NCI-H774 (cell line): ENCODE measurements around the gene FAM81A.

Experiments used
- DNase-seq: peaks from one replicate; lab custom pipeline; 2025; lab: John Stamatoyannopoulos, UW

The FAM81A gene

DNA sequence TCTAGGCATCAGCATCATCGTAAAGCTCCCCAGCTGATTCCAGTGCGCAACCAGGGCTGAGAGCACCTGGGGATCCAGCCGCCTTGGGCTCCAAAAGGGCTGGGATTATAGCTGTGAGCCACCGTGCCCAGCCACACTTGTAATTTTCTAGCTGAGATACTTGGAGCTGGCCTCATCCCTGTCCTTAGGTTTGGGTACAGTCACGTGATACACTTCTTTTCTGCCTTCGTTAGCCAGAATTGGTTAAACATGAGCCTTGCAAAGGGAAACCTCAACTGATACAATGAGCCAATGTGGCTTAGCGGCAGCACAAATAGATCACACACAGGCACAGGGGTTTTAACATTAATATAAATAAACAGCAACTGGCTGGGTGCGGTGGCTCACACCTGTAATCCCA is 103.8 kb downstream of the FAM81A start:
- DNase-seq: no peak

DNA sequence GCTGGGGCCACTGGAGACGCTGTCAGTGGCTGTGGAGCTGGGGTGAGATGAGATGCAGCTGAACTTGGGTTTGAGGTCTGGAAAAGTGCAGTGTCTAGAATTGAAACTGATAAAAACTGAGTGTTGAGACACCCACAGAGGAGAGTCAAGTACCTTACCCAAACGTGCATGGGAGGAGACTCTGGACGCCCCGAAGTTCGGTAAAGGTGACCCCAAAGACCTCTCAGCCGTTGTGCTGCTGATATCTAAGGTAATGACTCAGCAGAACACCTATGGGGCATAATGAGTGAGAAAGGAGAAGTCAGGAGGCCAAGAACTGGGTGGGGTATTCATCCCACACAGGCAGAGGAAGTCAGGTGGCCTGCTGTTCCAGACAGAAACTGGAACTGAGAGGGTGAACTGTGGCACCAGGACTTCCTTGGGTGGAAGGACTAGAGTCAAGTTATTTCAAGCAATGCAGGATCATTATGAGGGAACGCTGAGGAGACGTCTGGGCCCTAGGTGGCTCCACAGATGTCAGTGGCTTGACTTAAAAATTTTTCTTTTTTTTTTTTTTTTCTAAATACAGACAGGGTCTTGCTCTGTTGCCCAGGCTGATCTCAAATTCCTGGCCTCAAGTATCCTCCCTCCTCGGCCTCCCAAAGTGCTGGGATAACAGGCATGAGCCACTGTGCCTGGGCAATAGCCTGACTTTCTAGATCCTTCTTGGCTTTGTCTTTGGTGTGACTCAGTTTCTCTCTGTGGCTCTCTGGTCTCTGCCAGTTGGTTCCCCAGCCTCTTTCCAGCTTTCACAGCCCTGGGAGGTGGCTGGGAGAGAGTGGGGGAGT is 105.9 kb downstream of the FAM81A start:
- DNase-seq: no peak

- no peak for DNase-seq
These were observed 107.6 kb downstream of the FAM81A start for GRCh38 chr15:59545573-59545972.

GRCh38 chr15:59548501-59549226 is 110.7 kb downstream of the FAM81A start:
- no peak for DNase-seq

DNA sequence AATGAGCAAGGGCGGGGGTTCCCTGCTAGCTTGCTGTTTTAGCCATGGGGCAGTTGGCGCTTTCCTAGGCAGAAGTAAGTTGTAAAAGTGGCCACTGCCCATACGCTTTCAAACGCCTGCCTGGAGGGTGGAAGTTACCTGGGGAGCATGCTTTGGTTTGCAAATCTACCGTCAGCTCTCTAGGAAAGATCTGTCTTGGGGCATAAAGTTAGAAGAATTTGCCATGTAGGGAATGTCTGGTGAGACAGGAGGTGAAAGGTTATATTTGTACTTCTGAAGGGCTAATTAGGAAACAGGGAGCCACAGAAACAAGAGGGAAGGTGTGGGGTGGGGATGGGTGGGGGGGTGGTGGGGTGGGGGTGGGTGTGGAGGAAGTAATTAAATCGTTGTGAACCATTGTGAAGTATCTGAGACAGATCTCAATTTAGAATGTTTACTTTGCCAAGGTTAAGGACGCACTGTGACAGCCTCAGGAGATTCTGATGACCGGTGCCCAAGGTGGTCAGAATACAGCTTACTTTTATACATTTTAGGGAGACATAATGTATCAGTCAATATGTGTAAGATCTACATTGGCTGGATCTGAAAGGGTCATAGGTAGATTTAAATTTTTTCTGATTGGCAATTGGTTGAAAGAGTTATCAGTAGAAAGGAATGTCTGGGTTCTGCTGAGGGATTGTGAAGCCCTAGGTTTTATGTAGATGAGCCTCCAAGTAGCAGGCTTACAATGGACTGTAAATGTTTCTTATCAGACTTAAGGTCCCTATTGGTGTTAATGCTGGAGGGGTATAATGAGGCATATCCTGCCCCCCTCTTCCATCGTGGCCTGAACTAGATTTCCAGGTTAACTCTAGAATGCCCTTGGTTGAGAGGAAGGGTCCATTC is 111.6 kb downstream of the FAM81A start:
- no peak for DNase-seq

DNA sequence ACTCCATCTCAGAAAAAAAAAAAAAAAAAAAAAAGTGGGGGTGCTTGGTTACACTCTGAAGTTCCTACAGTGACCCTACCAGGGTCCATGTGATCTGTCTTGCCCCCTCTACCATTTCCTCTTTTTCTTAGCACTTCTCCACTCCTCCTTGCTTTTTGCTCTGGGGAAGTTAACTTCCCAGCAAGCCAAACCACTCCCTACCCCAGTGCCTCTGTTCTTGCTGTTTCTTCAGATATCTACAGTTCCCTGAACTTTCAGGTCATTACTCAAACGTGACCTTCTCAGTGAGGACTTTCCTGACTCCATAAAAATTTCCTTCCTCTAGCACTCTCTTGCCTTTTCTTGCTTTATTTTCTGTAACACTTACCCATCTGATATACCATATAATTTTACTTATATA is 112.5 kb downstream of the FAM81A start:
- no peak for DNase-seq

DNA sequence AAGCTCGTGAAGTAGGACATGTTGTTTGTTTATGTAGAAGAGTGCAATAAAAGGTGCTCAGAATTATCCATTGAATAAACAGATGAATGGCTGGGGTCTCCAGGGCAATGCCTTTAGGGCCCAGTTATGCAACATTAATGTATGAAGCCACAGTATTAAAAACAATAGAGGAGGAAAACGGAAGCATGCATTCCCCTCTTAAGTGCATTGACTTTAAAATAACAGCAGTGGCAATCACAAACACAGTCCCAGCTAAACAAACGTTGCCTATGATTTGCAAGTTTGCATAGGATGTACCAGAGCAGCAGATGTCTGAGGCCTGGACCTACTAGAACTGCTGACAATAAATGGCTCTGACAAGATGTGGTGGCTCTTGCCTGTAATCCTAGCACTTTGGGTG is 113.0 kb downstream of the FAM81A start:
- peak; percentile 7 for DNase-seq

GRCh38 chr15:59553879-59554735 is 116.1 kb downstream of the FAM81A start:
- peak; percentile 47 for DNase-seq

DNA sequence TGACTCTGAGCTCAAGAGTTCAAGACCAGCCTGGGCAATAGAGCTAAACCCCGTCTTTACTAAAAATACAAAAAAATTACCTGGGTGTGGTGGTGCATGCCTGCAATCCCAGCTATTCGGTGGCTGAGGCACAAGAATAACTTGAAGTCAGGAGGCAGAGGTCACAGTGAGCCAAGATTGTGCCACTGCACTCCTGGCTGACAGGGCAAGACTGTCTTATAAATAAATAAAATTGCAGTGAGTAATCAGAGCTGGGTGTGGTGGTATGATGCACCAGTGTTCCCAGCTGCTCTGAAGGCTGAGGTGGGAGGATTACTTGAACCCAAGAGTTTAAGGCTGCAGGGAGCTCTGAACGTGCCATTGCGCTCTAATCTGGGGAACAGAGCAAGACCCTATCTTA is 117.7 kb downstream of the FAM81A start:
- DNase-seq: no peak

- no peak for DNase-seq
These were observed 118.4 kb downstream of the FAM81A start for GRCh38 chr15:59556380-59556779.

DNA sequence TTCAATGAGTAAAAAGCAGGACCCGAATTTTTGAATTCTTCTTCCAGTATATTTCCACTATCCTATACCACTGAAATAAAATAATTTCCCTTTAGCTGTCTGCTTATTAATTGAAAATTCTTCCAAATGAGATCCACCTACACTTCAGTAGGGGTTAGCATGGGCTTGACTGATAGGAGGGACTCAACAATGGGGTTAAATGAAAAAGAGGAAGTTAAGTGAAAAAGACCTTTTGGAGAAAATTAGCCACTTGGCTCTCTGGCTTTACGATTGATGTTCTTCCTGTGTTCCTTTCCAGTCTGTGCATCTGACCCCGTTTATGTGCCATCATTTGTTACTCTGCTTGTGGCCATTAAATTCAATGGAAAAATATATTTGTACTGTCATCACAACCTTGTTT is 119.6 kb downstream of the FAM81A start:
- no peak for DNase-seq

GRCh38 chr15:59558851-59559250 is 120.9 kb downstream of the FAM81A start:
- DNase-seq: no peak

DNA sequence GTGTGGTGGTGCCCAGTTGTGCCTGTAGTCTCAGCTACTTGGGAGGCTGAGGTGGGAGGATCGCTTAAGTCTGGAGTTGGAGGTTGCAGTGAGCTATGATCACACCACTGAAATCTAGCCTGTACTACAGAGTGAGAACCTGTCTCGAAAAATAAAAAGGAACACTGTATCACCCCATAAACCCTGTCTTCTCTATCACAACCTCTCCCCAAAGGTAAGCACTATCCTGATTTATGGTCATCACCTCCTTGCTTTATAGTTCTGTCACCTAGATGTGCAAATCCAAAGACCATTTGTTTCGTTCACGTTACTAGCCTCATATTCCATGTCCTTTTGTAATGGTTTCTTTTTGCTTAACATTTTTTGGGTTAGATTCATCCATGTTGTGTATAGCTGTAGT is 123.6 kb downstream of the FAM81A start:
- no peak for DNase-seq

GRCh38 chr15:59562448-59563186 is 124.6 kb downstream of the FAM81A start:
- no peak for DNase-seq

GRCh38 chr15:59565299-59565698 is 127.3 kb downstream of the FAM81A start:
- DNase-seq: no peak

GRCh38 chr15:59567324-59567723 is 129.3 kb downstream of the FAM81A start:
- no peak for DNase-seq

GRCh38 chr15:59569477-59569876 is 131.5 kb downstream of the FAM81A start:
- no peak for DNase-seq

GRCh38 chr15:59570315-59570714 is 132.3 kb downstream of the FAM81A start:
- DNase-seq: no peak

DNA sequence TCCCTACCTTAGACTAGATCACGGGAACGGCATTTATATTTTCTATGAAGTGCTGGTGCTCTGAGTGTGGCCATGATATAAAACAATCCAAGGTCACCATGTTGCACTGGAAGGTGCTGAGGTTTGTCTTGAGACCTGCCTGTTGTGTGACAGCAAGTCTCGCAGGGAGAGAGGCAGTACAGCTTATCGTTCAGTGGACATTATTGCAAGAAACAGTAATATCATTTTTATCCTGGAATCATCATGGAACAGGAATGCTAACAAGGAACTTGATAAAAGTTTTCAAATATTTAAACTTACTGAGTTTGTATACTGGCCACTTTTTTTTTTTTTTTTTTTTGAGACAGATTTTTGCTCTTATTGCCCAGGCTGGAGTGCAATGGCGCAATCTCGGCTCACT is 133.6 kb downstream of the FAM81A start:
- DNase-seq: no peak
